Panc1 (cell line): ENCODE measurements around the gene CREB5.

Experiments used
- POLR2AphosphoS5 ChIP-seq: IDR thresholded peaks from 2 replicates; pipeline ENCODE4 v1.6.1; 2012; ENCODE audit warnings: mild to moderate bottlenecking, low read depth, low read length, moderate library complexity
- SIN3A ChIP-seq: IDR thresholded peaks from 2 replicates; pipeline ENCODE4 v1.6.1; 2012; ENCODE audit warnings: low read depth, mild to moderate bottlenecking, low read length, moderate library complexity, borderline replicate concordance; ENCODE audit not compliant: insufficient read depth
- TCF7L2 ChIP-seq: IDR thresholded peaks from 2 replicates; pipeline ENCODE4 v1.6.1; 2011; ENCODE audit warnings: mild to moderate bottlenecking, low read depth, low read length, inconsistent platforms
- TF ChIP-seq, protein P1 (sequence below): fragments of 450-650 bp; IDR thresholded peaks from 2 replicates; pipeline ENCODE4 v1.5.1; 2017; ENCODE audit warnings: mild to moderate bottlenecking
- TF ChIP-seq, protein P2 (sequence below), 2 experiments: IDR thresholded peaks; 2 replicates each; pipeline ENCODE4 v1.6.1; 2011 to 2012; ENCODE audit warnings: low read depth in 2 of 2, control low read depth in 1 of 2, low read length in 1 of 2, mild to moderate bottlenecking in 1 of 2, moderate library complexity in 1 of 2; ENCODE audit not compliant: insufficient read depth in 1 of 2

DNA sequence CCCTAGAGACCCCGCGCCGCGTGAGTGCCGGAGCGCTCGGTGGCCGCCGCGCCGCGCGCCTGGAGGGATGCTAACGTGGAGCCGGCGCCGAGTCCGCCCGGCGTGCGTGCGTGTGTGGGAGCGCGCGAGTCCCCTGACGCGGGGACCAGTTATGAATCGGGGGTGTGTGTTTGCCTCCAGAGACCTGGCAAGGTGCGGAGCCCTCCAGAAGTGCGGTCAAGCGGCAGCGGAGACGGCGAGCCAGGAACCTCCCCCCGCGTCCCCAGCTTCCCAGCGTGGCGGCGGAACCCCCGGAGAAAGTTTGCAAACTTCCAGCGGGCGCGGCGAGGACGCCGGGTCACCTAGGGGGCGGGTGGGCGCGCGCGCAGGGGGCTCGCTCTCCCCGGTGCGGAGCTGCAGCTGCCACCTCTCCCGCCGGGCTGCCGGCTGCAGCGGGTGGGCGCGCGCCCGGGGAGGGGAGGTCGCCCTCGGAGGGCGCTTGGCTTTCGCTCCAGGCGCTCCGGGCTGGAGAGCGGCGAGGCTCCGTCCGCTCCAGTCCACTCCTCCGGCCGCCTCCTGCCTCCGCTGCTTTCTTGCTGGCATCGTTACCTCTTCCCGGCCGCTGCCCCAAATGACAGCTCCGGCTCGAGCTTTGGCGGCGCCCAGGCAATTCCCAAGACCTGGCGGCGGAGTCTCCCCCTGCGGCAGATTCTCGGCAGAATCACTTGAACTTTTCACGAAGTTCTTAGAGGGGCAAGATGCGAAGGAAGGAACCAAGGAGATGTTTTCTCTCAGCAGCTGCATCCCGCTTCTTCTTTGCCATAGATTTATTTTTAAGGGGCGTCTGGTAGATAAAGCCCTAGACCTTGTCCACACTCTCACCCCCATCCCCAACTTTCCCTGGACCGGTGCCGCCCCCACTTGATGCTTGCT lies 2.3 kb upstream of the CREB5 start:
- TF ChIP-seq, protein P1, sequence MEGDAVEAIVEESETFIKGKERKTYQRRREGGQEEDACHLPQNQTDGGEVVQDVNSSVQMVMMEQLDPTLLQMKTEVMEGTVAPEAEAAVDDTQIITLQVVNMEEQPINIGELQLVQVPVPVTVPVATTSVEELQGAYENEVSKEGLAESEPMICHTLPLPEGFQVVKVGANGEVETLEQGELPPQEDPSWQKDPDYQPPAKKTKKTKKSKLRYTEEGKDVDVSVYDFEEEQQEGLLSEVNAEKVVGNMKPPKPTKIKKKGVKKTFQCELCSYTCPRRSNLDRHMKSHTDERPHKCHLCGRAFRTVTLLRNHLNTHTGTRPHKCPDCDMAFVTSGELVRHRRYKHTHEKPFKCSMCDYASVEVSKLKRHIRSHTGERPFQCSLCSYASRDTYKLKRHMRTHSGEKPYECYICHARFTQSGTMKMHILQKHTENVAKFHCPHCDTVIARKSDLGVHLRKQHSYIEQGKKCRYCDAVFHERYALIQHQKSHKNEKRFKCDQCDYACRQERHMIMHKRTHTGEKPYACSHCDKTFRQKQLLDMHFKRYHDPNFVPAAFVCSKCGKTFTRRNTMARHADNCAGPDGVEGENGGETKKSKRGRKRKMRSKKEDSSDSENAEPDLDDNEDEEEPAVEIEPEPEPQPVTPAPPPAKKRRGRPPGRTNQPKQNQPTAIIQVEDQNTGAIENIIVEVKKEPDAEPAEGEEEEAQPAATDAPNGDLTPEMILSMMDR = no peak
- no peak for TF ChIP-seq SIN3A
- no peak for TF ChIP-seq TCF7L2
- no peak for TF ChIP-seq POLR2AphosphoS5
- TF ChIP-seq, protein P2, sequence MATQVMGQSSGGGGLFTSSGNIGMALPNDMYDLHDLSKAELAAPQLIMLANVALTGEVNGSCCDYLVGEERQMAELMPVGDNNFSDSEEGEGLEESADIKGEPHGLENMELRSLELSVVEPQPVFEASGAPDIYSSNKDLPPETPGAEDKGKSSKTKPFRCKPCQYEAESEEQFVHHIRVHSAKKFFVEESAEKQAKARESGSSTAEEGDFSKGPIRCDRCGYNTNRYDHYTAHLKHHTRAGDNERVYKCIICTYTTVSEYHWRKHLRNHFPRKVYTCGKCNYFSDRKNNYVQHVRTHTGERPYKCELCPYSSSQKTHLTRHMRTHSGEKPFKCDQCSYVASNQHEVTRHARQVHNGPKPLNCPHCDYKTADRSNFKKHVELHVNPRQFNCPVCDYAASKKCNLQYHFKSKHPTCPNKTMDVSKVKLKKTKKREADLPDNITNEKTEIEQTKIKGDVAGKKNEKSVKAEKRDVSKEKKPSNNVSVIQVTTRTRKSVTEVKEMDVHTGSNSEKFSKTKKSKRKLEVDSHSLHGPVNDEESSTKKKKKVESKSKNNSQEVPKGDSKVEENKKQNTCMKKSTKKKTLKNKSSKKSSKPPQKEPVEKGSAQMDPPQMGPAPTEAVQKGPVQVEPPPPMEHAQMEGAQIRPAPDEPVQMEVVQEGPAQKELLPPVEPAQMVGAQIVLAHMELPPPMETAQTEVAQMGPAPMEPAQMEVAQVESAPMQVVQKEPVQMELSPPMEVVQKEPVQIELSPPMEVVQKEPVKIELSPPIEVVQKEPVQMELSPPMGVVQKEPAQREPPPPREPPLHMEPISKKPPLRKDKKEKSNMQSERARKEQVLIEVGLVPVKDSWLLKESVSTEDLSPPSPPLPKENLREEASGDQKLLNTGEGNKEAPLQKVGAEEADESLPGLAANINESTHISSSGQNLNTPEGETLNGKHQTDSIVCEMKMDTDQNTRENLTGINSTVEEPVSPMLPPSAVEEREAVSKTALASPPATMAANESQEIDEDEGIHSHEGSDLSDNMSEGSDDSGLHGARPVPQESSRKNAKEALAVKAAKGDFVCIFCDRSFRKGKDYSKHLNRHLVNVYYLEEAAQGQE (IDR thresholded peaks at IDR 0.05; ENCODE audit: insufficient read depth in 1 of 2, low read depth in 2 of 2, low read length in 1 of 2) = no peak
